SK-MEL-5 (cell line): ENCODE data around the gene TRMT61B. TPM values are rescaled to one million over a fixed set of nuclear protein-coding genes. Genes with fewer than 3 reads are reported as not detected.

Experiments used
- DNase-seq: peaks from one replicate; pipeline ENCODE4 v3.0.0-alpha.2; 2016; ENCODE audit warnings: low read depth, low spot score
- in situ Hi-C: cut with HindIII; loops from 2 replicates; pipeline ENCODE4 v1.10.0; 2016; ENCODE audit warnings: low sequenced_read_pairs, high pct_unique_total_duplicates, low pct_unique_long_range_greater_than_20kb
- small RNA-seq, 2 experiments: library from RNA; depleted of rRNA; stranded (forward); fragments of <200 nt; gene quantifications; one replicate each; pipeline ENCODE3, GENCODE V24; 2014
- total RNA-seq: library from RNA; depleted of rRNA; stranded (reverse); fragments of >200 nt; shearing (Covaris generic); gene quantifications from 2 replicates; pipeline ENCODE4 v1.2.3, GENCODE V29; 2014; rRNA removed

Gene TRMT61B
- total RNA-seq, 1 experiment from 2014 or later, result 33.7 TPM

GRCh38 chr2:28802975-28803429 lies 67.1 kb downstream of the TRMT61B start:
- in situ Hi-C loops, result no loop called here
- no peak for DNase-seq

GRCh38 chr2:28801726-28802125 lies 68.4 kb downstream of the TRMT61B start:
- peak; percentile 15 for DNase-seq

More at GRCh38 chr2:28801726-28802125, 68.4 kb downstream of the TRMT61B start:
- in situ Hi-C loops, result no loop called here

Small RNA genes within 50 kb of the gene (small RNA-seq; reads per million reads assigned to genes)
- gene SNORD92, result 166 to 2,447 reads per million in 2 experiments

Other genes with a start within 250 kb of the TRMT61B start
- 224 and 226 TPM in 2 replicates for gene PPP1CB, start 118.5 kb downstream of the TRMT61B start, total RNA-seq
- gene SPDYA, start 59.5 kb downstream of the TRMT61B start, total RNA-seq, result 0.88 and 1.2 TPM in 2 replicates
- 211 and 233 TPM in 2 replicates for gene WDR43, start 24.4 kb upstream of the TRMT61B start, total RNA-seq
- under 0.01 TPM in 1 of 2 replicates, not detected in the other for gene TOGARAM2, start 111.0 kb upstream of the TRMT61B start, total RNA-seq
- 0.03 TPM in 1 of 2 replicates, not detected in the other for gene PCARE, start 204.2 kb upstream of the TRMT61B start, total RNA-seq
- gene CLIP4, start 245.1 kb upstream of the TRMT61B start, total RNA-seq, result 68.7 and 73.7 TPM in 2 replicates